GM18873 (cell line): ENCODE results near the gene MRTO4.
A peak's percentile ranks its signal among the peaks of the same experiment; 100 is the strongest.
"Not testable (repeated sequence)": the region's sequence is repeated elsewhere in the genome, so short reads cannot be mapped to it uniquely, and the experiment has no call there.

ENCODE experiments used
- ATAC-seq: cut with Tn5 transposase; IDR thresholded peaks from one replicate; pipeline ENCODE4 v1.9.1; 2021; ENCODE audit warnings: mild to moderate bottlenecking, moderate library complexity, moderate number of reproducible peaks; ENCODE audit not compliant: unreplicated experiment, low FRiP score

The MRTO4 gene

GRCh38 chr1:19251305-19252196, at the start of gene MRTO4, which contains the start of gene EMC1:
TSS of gene MRTO4 (plus strand) at chr1:19251805. CDS start at chr1:19251836, 31 bp downstream.
TSS of gene EMC1 (minus strand) at chr1:19251524. CDS start at chr1:19251509, 15 bp downstream.
- peak; percentile 56 for ATAC-seq

GRCh38 chr1:19202396-19202795, 49.2 kb upstream of the MRTO4 start:
- ATAC-seq: no peak

GRCh38 chr1:19203440-19203839, 48.2 kb upstream of the MRTO4 start:
- no peak for ATAC-seq

DNA sequence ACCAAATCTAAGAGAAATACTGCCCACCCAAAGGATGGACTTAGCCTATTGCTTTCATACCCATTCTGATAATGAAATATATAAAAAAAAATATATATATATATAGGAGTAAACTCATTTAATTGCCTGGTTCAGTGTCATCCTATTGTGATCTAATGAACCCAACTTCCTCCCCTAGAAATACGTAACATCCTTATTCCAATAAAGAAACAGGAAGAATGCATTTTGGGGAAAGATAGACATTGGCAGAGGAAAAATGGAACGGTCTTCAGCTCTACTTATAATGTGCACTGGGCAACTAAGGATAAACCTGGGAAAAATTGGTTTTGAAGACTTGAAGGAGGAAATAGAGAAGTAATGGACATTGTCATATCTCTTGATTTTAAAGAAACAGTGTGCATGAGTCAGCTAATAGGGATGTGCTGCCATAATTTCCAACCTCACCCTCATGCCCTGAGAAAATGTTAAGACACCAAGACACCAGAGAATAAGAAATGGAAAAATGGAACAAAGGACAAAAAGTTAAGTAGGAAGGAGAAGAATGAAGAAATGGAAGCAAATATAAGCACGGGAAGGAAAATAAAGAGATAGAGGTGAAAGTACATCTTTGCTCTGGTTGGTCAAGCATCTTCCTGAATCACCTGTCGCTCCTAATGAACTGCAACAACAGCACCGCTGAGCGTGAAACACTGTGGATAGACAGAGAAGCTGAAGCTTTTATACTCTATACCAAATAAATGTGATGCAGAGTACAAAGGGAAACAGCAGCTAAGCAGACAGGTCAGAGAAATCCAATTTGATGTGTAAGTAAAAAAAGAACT, 46.9 kb upstream of the MRTO4 start:
- no peak for ATAC-seq

- no peak for ATAC-seq
These were observed 46.2 kb upstream of the MRTO4 start for GRCh38 chr1:19205403-19205802.

DNA sequence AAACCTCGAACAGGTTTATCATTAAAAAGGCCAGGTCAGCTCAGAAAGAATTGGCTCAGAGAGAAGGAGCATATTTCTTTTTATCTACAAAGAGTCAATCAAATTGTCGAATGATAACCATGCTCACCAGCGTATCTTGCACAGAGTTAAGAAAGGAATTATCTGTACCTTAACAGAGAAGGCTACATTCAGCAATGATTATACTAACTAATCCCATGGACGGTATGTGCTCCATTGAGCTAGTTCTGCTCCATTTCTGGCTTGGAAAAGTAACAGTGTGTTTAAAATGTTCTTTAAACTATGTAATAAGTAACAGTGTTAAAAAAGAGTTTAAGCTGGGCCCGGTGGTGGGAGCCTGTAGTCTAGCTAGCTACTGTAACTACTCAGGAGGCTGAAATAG, 45.8 kb upstream of the MRTO4 start:
- no peak for ATAC-seq

DNA sequence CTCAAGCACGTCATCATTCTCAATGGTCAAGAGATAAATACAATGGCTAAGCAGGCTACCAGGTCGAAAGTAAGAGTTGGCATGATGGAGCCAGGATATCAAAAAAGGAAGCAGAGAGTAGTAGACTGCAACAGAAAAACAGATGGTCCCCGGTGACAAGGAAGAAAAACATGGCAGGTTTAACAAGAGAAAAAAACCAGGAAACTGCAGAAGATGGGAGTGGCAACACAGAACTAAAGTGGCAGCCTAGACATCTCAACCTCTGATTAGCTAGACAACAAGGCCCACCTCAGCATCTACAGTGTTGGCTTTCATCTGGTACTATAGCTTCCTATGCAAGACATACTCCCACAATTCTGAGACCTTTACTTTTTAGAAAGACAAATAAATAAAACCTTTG, 44.7 kb upstream of the MRTO4 start:
- no peak for ATAC-seq

DNA sequence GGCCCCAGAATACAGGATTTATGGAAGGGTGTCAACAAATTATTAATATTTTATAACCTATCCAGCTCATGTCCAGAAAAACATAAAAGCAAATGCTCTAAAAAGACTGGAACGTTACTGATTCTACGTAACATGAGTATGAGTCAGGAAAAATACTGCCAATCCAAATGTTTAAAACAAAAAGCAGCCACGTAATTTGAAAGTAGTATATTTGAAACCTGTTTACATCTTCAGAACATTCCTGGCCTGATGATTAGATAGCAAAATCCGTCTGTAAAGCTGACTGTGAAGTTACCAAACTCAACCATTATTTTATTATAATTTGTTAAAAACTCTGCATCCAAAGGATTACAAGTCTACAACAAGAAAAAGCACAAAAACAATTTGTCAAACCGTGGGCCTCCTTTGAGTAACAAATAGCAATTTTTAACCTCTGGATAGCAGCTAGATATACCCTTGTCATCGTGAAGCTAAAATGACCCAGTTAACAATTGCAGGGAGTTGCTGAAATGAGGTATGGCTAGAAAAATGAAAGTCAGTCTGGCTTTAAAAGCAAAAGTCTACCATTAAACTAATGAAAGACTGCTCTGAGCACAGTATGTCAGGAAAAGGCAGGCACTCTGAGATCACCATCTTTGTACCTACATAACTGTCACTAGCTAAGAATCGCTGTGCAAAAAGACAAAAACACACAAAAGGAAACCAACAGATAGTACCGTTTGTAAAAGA, 42.7 kb upstream of the MRTO4 start:
- no peak for ATAC-seq

DNA sequence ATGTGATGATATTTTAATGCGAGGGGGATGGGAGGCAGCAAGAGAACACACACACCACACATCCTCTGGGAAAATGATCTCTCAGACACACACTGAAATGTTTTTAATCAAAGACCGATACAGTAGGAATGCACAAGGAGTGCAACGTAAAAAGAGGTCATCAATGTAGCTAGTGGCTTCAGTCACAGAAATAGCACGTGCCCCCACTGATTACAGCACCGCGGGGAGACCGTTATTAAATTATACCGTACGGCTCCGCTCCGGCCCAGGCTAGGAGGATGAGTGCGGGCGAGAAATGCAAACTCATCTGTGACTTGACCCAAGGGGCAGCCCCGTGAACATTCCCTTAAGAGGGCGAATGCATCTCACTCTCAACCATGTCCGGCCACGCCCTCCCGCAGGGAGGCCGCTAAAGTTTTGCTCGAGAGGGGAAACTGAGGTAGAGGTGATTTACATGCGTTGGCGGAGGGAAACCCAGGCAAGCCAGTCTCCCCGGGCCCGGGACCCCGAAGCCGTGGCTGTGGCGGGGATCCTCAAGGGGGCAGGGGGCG, 42.1 kb upstream of the MRTO4 start:
- ATAC-seq: peak; percentile 39

DNA sequence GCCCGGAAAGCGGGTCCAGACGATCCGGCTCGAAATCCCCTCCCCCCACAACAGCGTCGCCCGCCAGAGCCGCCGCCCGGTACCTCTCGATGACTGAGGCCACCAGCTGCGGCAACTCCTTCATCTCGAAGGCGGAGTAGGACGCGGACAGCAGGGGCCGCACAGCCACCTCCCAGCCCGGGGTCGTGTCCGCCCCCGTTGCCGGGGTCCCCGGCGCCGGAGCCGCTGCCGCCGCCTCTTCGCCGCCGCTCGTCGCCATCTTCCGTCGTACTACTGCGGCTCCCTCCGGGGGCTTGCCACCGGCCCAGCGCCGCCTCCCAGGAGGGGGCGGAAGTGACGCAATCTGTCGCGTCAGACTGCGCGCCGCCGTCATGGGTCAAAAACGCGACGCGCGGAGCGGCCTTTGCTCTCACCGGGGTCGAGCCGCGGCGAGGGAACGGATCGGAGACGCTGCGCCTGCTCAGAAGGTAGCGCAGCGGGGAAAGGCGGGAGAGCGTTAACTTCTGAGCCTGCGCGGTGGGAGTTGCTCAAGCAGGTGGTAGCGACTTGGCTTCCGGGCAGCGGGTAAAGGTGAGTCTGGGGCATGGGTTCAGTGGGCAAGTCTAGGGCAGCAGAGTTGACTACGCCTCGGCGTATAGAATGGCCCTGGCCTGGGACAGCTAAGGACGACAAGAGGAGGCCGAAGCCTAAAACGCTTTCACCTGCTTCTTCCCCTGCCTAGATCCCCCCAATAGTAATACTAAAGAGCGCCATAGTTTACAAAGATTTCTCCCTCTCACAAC, 41.4 kb upstream of the MRTO4 start, which contains the start of gene UBR4:
Gene UBR4 (minus strand): TSS at position 277 of the 782 bp plus-strand sequence. CDS start 18 bp downstream, at position 259.
- ATAC-seq: peak; percentile 65

DNA sequence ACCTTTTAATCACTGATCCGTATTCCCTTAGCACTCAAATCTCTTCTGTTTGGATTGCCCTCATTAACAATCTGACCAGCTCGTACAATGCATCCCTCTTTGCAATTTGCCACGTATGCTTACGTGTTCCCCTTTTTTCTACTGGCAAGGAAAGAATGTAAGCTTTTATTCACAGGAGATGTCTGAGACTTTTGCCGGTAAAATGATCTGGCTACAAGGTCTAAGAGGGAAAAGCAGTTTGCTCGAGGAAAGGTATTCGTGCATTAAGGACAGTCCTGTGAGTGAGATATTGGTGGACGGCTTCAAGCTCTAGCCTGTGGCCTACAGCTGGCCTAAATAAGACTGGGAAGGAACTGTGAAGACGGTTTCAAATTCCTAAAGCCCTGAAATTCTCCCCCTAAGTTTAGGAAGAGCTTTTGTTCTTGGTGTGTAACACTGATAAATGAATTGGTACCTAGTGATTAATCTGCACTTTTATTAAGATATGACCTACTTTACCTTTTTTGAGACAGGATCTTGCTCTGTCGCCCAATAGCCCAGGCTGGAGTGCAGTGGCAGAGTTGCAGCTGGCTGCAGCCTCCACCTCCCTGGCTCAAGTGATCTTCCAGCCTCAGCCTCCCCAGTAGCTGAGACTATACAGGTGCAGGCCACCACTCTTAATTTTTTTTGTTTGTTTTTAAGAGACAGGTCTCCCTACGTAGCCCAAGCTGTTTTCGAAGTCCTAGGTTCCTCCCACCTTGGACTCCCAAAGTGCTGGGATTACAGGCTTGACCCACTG, 40.6 kb upstream of the MRTO4 start:
- no peak for ATAC-seq

DNA sequence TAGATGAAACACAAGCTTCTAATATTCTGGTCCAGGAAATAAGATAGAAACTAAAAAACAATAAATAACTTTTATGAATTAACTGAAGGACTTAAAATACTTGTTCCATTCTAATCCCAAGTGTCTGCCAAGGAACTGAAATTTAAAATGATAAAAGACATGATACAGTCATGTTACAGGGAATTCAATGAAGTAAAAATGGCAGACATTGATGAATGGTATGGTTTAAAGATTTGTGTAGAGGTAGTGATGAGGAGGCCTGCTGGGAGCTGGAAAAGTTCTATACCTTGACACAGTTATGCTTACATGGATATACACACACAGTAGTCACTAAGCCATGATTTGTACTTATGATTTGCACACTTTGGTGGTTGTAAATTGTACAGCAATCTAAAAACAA, 39.4 kb upstream of the MRTO4 start:
- no peak for ATAC-seq

DNA sequence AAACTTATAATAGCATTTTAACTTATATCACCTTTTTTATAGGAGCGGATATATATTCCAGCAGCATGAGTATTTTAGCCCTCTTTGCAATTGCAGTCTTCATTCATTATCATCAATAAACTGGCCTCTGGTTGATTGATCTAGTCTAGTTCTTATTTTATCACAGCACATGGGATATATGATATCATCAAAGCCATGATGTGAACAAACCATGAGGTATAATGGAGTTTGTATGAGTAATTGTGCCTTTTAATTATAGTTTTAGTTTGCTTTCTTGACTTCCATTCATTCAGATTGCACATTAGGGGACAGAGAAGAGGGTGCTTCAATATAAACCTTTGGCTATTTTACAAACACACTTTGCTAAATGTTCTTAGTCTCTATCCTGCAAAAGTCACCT, 38.0 kb upstream of the MRTO4 start:
- no peak for ATAC-seq

- ATAC-seq: not testable (repeated sequence)
These were observed 35.0 kb upstream of the MRTO4 start for GRCh38 chr1:19216585-19216984.

DNA sequence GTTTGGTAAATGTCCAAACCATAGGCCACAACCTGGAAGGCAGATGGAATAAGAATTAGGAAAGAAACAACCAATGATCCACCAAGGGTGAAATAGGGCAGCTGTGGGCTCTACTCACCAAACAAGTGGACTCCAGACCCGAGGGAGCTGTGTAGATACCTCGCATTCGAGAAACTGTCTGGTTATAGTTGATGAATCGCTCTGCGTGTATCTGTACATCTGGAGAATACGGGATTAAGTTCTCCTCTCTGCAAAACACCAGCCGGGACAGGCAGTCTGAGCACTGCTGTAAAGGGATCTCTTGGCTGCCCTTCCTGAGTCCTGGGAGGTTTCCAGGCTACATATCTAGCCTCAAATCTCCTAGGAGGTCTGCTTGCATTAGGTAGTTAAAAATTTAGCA, 32.2 kb upstream of the MRTO4 start:
- ATAC-seq: no peak

DNA sequence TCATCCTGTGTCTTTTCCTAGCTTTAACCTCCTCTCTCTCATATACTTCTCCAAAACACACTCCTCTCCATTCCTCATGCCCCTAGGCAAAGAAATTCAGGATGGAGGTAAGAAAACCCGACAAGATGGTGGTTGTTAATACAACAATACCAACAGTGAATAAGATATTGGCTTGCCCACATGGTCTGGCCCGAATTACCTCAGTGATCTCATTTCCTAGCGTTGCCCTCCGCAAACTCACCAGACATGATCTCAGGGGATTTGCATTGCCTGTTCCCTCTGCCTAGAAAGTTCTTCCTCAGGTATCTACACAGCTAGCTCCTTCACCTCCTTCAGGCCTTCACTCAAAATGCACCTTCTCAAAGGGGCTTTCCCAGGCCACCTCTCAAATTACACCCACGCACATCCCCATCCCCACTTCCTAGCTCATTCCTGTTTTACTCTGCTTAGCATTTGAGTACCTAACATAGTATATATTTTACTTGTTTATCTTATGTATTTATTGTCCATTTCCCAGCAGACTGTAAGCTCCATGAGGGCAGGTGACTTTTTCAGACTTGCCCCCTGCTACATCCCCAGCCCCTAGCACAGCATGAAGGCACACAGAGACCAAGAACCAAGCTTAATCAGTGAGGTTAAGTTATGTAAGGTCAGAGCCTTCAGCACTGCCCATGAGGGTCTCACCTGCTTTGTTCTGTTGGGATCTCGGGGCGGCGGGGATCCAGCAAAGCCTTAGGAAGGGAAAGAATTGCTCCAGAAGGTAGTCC, 31.3 kb upstream of the MRTO4 start:
- ATAC-seq: no peak

DNA sequence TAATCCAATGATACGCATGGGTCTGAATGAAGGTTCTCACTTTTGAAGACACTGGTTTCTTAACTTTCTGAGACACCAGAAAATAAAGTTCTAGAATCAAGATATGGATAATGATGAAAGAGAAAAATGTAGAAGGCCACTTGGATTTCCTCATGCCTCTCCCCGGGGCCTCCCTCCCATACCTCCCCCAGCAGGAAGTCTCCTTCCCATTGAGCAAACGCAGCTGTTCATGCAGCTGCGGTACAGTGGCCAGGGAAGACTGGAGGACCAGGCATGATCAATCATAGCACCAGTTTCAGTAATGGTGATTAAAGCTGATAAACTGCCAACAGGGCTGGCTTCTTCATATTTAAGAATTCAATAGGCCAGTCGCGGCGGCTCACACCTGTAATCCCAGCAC, 30.6 kb upstream of the MRTO4 start:
- ATAC-seq: no peak

DNA sequence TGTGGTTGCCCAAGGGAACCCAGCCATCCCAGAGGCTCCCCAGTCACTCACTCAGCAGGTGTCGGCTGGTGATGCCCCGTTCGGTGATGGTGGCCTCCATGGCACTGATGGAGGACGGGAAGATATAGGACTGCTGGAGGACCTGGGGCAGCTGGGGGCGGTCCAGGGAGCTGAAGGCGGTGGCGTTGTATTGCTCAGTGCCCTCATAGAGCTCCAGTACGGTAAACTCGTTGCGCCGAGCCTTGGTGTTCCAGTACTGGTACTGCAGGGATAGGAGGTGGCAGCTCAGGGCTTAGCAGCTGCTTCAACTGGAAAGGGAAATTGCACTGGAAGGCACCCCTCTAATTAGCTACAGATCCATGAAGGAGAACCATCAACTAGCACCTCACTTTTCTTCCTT, 29.0 kb upstream of the MRTO4 start:
- ATAC-seq: no peak
